Liver (tissue), 9 donors: ENCODE results near the gene THSD7B. TPM values are rescaled to one million over a fixed set of nuclear protein-coding genes. Genes with fewer than 3 reads are reported as not detected.

Experiments
- DNase-seq: peaks from one replicate; pipeline ENCODE4 v3.0.0-alpha.2; 2017; ENCODE audit warnings: low spot score
- H3K27ac ChIP-seq, 2 donors: one replicate each; pipeline ENCODE4 v1.7.0; 2013; ENCODE audit warnings: inconsistent platforms in 2 of 2, low read length in 2 of 2, control low read depth in 1 of 2, low read depth in 1 of 2, mild to moderate bottlenecking in 1 of 2
- H3K27me3 ChIP-seq, 4 donors: one replicate each; pipeline versions ENCODE4 v1.6.1 to v1.7.0; 2013; ENCODE audit warnings: low read length in 3 of 4, inconsistent platforms in 1 of 4, mild to moderate bottlenecking in 1 of 4, moderate library complexity in 1 of 4; ENCODE audit not compliant: control insufficient read depth in 4 of 4, insufficient read depth in 4 of 4
- H3K36me3 ChIP-seq, 4 donors: one replicate each; pipeline versions ENCODE4 v1.6.1 to v1.7.0; 2013; ENCODE audit warnings: low read length in 3 of 4, mild to moderate bottlenecking in 3 of 4, low read depth in 1 of 4, moderate library complexity in 1 of 4; ENCODE audit not compliant: control insufficient read depth in 4 of 4, insufficient read depth in 3 of 4
- H3K4me1 ChIP-seq, 4 donors: one replicate each; pipeline versions ENCODE4 v1.6.1 to v1.7.0; 2013; ENCODE audit warnings: low read length in 3 of 4, mild to moderate bottlenecking in 3 of 4, moderate library complexity in 1 of 4; ENCODE audit not compliant: control insufficient read depth in 4 of 4, insufficient read depth in 4 of 4
- H3K4me3 ChIP-seq, 3 donors: one replicate each; pipeline versions ENCODE4 v1.6.1 to v1.7.0; 2013; ENCODE audit warnings: low read length in 3 of 3, control low read depth in 1 of 3, low read depth in 1 of 3, mild to moderate bottlenecking in 1 of 3
- H3K9ac ChIP-seq, 2 donors: one replicate each; pipeline ENCODE4 v1.7.0; 2013; ENCODE audit warnings: low read length in 2 of 2, mild to moderate bottlenecking in 2 of 2, moderate library complexity in 2 of 2, control low read depth in 1 of 2, low read depth in 1 of 2
- H3K9me3 ChIP-seq, 4 donors: one replicate each; pipeline versions ENCODE4 v1.6.1 to v1.7.0; 2013; ENCODE audit warnings: low read length in 3 of 4; ENCODE audit not compliant: control insufficient read depth in 4 of 4
- ATF3 ChIP-seq: IDR thresholded peaks from 2 replicates; pipeline ENCODE4 v1.6.1; 2016; ENCODE audit warnings: antibody characterized with exemption
- CTCF ChIP-seq: fragments of 150-350 bp; IDR thresholded peaks from 2 replicates; pipeline ENCODE4 v1.5.1; 2017; ENCODE audit warnings: improper control_type of control experiment, low read depth, low read length; ENCODE audit not compliant: missing input control
- EGR1 ChIP-seq, 2 donors: IDR thresholded peaks; 2 replicates each; pipeline ENCODE4 v1.6.1; 2016 to 2018; ENCODE audit warnings: antibody characterized with exemption in 2 of 2, low read depth in 2 of 2
- FOXA1 ChIP-seq: IDR thresholded peaks from 2 replicates; pipeline ENCODE4 v1.6.1; 2016; ENCODE audit warnings: antibody characterized with exemption
- FOXA2 ChIP-seq: IDR thresholded peaks from 2 replicates; pipeline ENCODE4 v1.6.1; 2016; ENCODE audit warnings: antibody characterized with exemption
- HNF4A ChIP-seq, 2 donors: conservative IDR thresholded peaks; 2 replicates each; pipeline ENCODE4 v1.6.1; 2016; ENCODE audit warnings: antibody characterized with exemption in 2 of 2, mild to moderate bottlenecking in 2 of 2
- HNF4G ChIP-seq: IDR thresholded peaks from 2 replicates; pipeline ENCODE4 v1.6.1; 2016; ENCODE audit warnings: antibody characterized with exemption
- MAX ChIP-seq: IDR thresholded peaks from 2 replicates; pipeline ENCODE4 v1.6.1; 2016; ENCODE audit warnings: antibody characterized with exemption
- NR2F2 ChIP-seq: IDR thresholded peaks from 2 replicates; pipeline ENCODE4 v1.6.1; 2016; ENCODE audit warnings: antibody characterized with exemption
- RAD21 ChIP-seq, 2 donors: IDR thresholded peaks; 2 replicates each; pipeline ENCODE4 v1.6.1; 2016; ENCODE audit warnings: antibody characterized with exemption in 2 of 2, mild to moderate bottlenecking in 2 of 2
- REST ChIP-seq: IDR thresholded peaks from 2 replicates; pipeline ENCODE4 v1.6.1; 2016; ENCODE audit warnings: antibody characterized with exemption, mild to moderate bottlenecking
- RXRA ChIP-seq, 2 donors: IDR thresholded peaks; 2 replicates each; pipeline ENCODE4 v1.6.1; 2017 to 2018; ENCODE audit warnings: antibody characterized with exemption in 2 of 2, mild to moderate bottlenecking in 1 of 2
- SP1 ChIP-seq: IDR thresholded peaks from 2 replicates; pipeline ENCODE4 v1.6.1; 2018; ENCODE audit warnings: antibody characterized with exemption, mild to moderate bottlenecking
- YY1 ChIP-seq: IDR thresholded peaks from 2 replicates; pipeline ENCODE4 v1.6.1; 2016; ENCODE audit warnings: antibody characterized with exemption, mild to moderate bottlenecking
- ZBTB33 ChIP-seq: IDR thresholded peaks from 2 replicates; pipeline ENCODE4 v1.6.1; 2016; ENCODE audit warnings: antibody characterized with exemption
- WGBS: extraction: QIAGEN DNeasy Blood & Tissue Kit; methylation state at CpG from one replicate; pipeline ENCODE4 v1.1.7; 2013; 5-methylcytosine and 5-hydroxymethylcytosine counted together
- polyA plus RNA-seq, 2 donors: library from polyadenylated mRNA; stranded (reverse) in 1 of 2; unstranded in 1 of 2; fragments of 200-250 nt in 1 of 2; fragments of >200 nt in 1 of 2; fragmentation: Nextera tagmentation in 1 of 2; extraction: Ambion mirVana in 1 of 2; gene quantifications; one replicate each; pipeline versions ENCODE4 v1.2.1 to v1.2.3, GENCODE V29; 2013 to 2015
- total RNA-seq, 2 donors: library from RNA; depleted of rRNA; stranded (reverse); fragments of >200 nt; gene quantifications; one replicate each; pipeline ENCODE4 v1.2.3, GENCODE V29; 2014
- donor health status: healthy.
- donor health status: healthy.
- donor health status: healthy.
- donor health status: healthy.
- donor health status: healthy.

The THSD7B gene
- total and polyA plus RNA-seq, 4 donors: 0.01 to 0.75 (median 0.42) TPM; not detected in 1

GRCh38 chr2:137179542-137179941 lies 414.2 kb downstream of the THSD7B start:
- Histone ChIP-seq H3K27ac (no peak overlapping the region), H3K9ac (no peak overlapping the region), H3K4me3 (no peak overlapping the region), H3K27me3 (no peaks in the 10 kb centered on the region), H3K4me1 (no peaks in the 10 kb centered on the region), H3K36me3 (no peaks in the 10 kb centered on the region), H3K9me3 (no peaks in the 10 kb centered on the region)
- no peak for DNase-seq
- TF ChIP-seq MAX (no peak), FOXA2 (no peak), ATF3 (no peak)

- Histone ChIP-seq H3K27ac (no peak overlapping the region), H3K36me3 (no peaks in the 10 kb centered on the region), H3K27me3 (no peaks in the 10 kb centered on the region), H3K9ac (no peak overlapping the region), H3K9me3 (no peaks in the 10 kb centered on the region), H3K4me1 (no peaks in the 10 kb centered on the region), H3K4me3 (no peak overlapping the region)
- TF ChIP-seq HNF4G (no peak), NR2F2 (no peak), HNF4A (conservative IDR thresholded peaks at IDR 0.05) (no peak)
- DNase-seq: no peak
- 81% methylated on average over 2 of the region's 2 CpGs for WGBS
Measured at GRCh38 chr2:137180012-137180411, 414.7 kb downstream of the THSD7B start.

- Histone ChIP-seq H3K9ac (no peak overlapping the region), H3K36me3 (no peaks in the 10 kb centered on the region), H3K27ac (no peak overlapping the region), H3K4me3 (no peak overlapping the region), H3K4me1 (no peaks in the 10 kb centered on the region), H3K27me3 (no peaks in the 10 kb centered on the region), H3K9me3 (no peaks in the 10 kb centered on the region)
- no peak for DNase-seq
- TF ChIP-seq SP1 (no peak), MAX (no peak), ATF3 (no peak), EGR1 (IDR thresholded peaks at IDR 0.05; ENCODE audit: low read depth in 2 of 2) (no peak), NR2F2 (no peak), ZBTB33 (no peak), FOXA1 (no peak), RAD21 (IDR thresholded peaks at IDR 0.05) (no peak), HNF4A (conservative IDR thresholded peaks at IDR 0.05) (no peak)
- WGBS: 72% methylated on average over 1 of the region's 1 CpG
Measured at GRCh38 chr2:137181370-137181769, 416.0 kb downstream of the THSD7B start.

- Histone ChIP-seq H3K27ac (no peak overlapping the region), H3K4me3 (no peak overlapping the region), H3K9me3 (no peaks in the 10 kb centered on the region), H3K27me3 (no peaks in the 10 kb centered on the region), H3K36me3 (no peaks in the 10 kb centered on the region), H3K4me1 (no peaks in the 10 kb centered on the region), H3K9ac (no peak overlapping the region)
- 77% methylated on average over 3 of the region's 3 CpGs for WGBS
- no peak for DNase-seq
- no peak for TF ChIP-seq CTCF
- no peak for TF ChIP-seq RXRA (IDR thresholded peaks at IDR 0.05)
- no peak for TF ChIP-seq EGR1 (IDR thresholded peaks at IDR 0.05; ENCODE audit: low read depth in 2 of 2)
- no peak for TF ChIP-seq SP1
- no peak for TF ChIP-seq NR2F2
- no peak for TF ChIP-seq HNF4G
- no peak for TF ChIP-seq HNF4A (conservative IDR thresholded peaks at IDR 0.05)
- no peak for TF ChIP-seq REST
- TF ChIP-seq YY1: no peak
- TF ChIP-seq FOXA2: no peak
Measured at GRCh38 chr2:137182071-137182470, 416.7 kb downstream of the THSD7B start.
